ENCODE data around the gene AP1S1.

DNA sequence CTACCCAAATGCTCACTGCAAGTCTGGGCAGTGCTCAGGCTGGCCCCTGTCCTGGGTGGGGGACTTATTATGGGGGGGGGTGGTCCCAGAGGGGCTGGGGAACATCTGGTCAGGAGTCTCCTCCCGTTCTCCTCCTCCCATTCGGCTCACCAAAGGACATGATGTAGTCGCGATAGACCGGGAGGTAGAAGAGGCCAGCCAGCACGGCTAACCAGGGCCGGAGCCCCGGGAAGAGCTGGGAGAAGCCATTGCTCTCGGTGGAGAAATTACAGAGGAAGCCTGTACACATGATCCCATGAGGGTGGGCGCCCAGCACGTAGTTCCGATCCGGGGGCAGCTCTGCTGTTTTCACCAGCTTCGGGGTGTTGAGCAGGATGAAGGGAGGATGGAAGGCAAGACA lies 44.2 kb downstream of the AP1S1 start:
- TF ChIP-seq KDM3A (CRISPR knock-in tag; IDR thresholded peaks at IDR 0.05; ENCODE audit: low read depth) = no peak
- TF ChIP-seq FOXA1 (IDR thresholded peaks at IDR 0.05) = no peak
- TF ChIP-seq FOXA1 (CRISPR knock-in tag; IDR thresholded peaks at IDR 0.05) = no peak
- no peak for TF ChIP-seq AKAP8 (CRISPR knock-in tag; IDR thresholded peaks at IDR 0.05)
- TF ChIP-seq KMT2A (CRISPR knock-in tag; IDR thresholded peaks at IDR 0.05) = no peak
- no peak for TF ChIP-seq ZNF274 (CRISPR knock-in tag; IDR thresholded peaks at IDR 0.05)
- no peak for TF ChIP-seq MTA3 (CRISPR knock-in tag; IDR thresholded peaks at IDR 0.05)
- no peak for TF ChIP-seq CEBPB (IDR thresholded peaks at IDR 0.05; ENCODE audit: borderline replicate concordance, low read depth, low read length)
- TF ChIP-seq CHD2 (IDR thresholded peaks at IDR 0.05; ENCODE audit: low read depth, low read length) = no peak

Data from HepG2 (cell line).